ENCODE measurements around the gene DGKA.

The DGKA gene

DNA sequence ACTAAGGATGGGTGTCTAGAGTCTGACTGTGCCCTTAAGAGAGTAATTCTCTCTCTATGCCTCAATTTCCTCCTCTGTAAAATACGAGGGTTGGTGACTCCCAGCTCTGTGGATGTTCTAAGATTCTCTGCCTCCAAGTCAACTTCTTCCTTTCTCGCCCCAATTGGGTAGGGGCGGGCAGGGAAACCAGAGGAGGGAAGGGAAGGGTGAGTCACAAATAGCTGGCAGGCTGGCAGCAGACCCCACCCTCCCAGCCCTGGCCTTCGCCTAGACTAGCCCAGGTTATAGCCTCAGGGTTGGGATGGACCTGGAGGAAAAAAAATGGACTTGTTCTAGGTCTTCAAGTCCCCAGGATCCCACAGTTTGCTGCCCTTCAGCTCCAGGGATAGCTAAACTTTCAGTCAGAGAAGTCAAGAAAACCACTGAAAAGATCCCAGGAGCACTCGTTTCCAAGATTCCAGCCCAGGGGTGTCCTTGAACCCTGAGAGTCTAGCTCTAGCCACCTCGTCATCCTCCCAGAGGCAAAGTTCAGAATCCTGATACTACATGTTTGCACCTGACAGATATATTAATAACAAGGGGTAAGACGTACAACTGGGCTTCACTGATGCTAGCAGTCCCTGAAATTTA, 2.3 kb downstream of the DGKA start:
- TF ChIP-seq, protein P1, sequence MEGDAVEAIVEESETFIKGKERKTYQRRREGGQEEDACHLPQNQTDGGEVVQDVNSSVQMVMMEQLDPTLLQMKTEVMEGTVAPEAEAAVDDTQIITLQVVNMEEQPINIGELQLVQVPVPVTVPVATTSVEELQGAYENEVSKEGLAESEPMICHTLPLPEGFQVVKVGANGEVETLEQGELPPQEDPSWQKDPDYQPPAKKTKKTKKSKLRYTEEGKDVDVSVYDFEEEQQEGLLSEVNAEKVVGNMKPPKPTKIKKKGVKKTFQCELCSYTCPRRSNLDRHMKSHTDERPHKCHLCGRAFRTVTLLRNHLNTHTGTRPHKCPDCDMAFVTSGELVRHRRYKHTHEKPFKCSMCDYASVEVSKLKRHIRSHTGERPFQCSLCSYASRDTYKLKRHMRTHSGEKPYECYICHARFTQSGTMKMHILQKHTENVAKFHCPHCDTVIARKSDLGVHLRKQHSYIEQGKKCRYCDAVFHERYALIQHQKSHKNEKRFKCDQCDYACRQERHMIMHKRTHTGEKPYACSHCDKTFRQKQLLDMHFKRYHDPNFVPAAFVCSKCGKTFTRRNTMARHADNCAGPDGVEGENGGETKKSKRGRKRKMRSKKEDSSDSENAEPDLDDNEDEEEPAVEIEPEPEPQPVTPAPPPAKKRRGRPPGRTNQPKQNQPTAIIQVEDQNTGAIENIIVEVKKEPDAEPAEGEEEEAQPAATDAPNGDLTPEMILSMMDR (IDR thresholded peaks at IDR 0.05; ENCODE audit: low read depth, low read length) = no peak
- no peaks in the 10 kb centered on the region for H3K27me3 ChIP-seq (ENCODE audit: insufficient read depth, low read depth, severe bottlenecking)
- H3K27ac ChIP-seq = no peak overlapping the region
- H3K36me3 ChIP-seq = no peaks in the 10 kb centered on the region
- H3K9me3 ChIP-seq (ENCODE audit: severe bottlenecking) = no peaks in the 10 kb centered on the region
- no peak for DNase-seq
- H3K4me3 ChIP-seq (ENCODE audit: low read depth, low read length) = no peak overlapping the region

DNA sequence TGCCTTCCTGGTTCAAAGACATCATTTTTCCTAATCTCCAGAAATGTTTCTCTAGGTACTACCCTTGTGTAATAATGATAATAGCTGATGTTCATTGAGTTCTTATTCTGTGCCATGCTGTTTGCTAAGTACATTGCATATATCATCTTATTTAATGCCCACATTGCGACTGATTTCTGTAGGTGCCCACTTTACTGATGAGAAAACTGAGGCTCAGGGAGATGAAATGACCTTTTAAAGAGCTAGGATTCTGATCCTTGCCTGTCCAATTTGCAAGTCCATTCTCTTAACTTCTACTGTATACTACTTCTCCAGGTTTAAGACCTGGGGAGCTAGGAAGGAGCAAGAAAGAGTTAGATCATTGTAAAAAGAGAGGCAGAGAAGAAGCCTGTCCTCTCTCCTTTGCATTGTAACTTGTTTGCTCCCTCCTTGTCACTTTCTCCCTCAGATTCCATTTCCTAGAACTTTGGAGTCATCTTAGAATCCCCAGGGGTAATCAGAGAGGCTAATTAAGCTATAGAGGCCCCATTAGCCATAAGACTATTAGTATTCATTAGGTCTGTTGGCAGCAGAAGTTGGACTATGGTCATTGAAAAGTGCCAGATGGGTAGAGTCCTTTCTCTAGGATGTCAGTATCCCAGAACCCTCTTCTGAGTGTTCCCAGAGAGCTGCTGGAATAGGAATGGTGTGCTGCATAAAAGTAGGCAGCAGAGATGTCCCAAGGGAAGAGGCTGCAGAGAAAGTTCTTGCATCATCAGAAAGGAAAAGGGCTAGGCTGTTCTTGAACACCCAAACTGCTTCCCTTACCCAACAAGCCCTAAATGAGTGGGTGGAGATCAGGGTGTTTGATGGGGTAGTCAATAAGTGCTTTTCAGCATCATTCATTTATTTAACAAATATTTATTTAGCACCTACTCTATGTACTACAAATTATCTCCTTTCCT, 3.1 kb downstream of the DGKA start:
- TF ChIP-seq, protein P1 (IDR thresholded peaks at IDR 0.05; ENCODE audit: low read depth, low read length) = no peak
- Histone ChIP-seq H3K27ac (no peak overlapping the region), H3K4me3 (ENCODE audit: low read depth, low read length) (no peak overlapping the region), H3K27me3 (ENCODE audit: insufficient read depth, low read depth, severe bottlenecking) (no peaks in the 10 kb centered on the region), H3K9me3 (ENCODE audit: severe bottlenecking) (no peaks in the 10 kb centered on the region), H3K36me3 (no peaks in the 10 kb centered on the region)
- DNase-seq = no peak

- no peak overlapping the region for H3K27ac ChIP-seq
Measured at GRCh38 chr12:55934773-55935172, 3.8 kb downstream of the DGKA start.

GRCh38 chr12:55935738-55936151, 4.8 kb downstream of the DGKA start:
- H3K27me3 ChIP-seq (ENCODE audit: insufficient read depth, low read depth, severe bottlenecking) = no peaks in the 10 kb centered on the region
- TF ChIP-seq, protein P1 (IDR thresholded peaks at IDR 0.05; ENCODE audit: low read depth, low read length) = no peak
- H3K9me3 ChIP-seq (ENCODE audit: severe bottlenecking) = no peaks in the 10 kb centered on the region
- no peaks in the 10 kb centered on the region for H3K36me3 ChIP-seq
- DNase-seq = no peak
- no peak overlapping the region for H3K4me3 ChIP-seq (ENCODE audit: low read depth, low read length)
- H3K27ac ChIP-seq = no peak overlapping the region

More at GRCh38 chr12:55934773-55935172, 3.8 kb downstream of the DGKA start:
- Histone ChIP-seq H3K27me3 (ENCODE audit: insufficient read depth, low read depth, severe bottlenecking) (no peaks in the 10 kb centered on the region), H3K9me3 (ENCODE audit: severe bottlenecking) (no peaks in the 10 kb centered on the region), H3K36me3 (no peaks in the 10 kb centered on the region), H3K4me3 (ENCODE audit: low read depth, low read length) (no peak overlapping the region)
- TF ChIP-seq, protein P1 (IDR thresholded peaks at IDR 0.05; ENCODE audit: low read depth, low read length) = no peak
- no peak for DNase-seq

DNA sequence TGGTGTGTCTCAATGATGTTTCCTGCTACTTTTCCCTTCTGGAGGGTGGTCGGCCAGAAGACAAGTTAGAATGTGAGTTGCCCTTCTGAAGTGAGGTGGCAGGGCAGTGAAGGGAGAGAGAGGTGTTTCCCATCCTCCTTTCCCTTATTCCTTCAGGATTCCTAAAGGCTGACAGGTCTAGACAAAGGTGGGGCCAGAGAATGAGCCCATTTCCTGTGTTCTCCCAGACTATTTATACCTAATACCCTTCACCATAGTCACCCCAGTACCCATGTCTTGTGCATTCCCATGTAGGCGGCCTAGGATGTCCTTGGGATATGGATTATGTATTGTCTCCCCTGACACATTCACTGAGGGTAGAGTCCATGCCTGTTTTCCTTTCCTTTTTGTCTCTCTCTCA, 7.0 kb downstream of the DGKA start:
- Histone ChIP-seq H3K36me3 (no peaks in the 10 kb centered on the region), H3K9me3 (ENCODE audit: severe bottlenecking) (no peaks in the 10 kb centered on the region), H3K4me3 (ENCODE audit: low read depth, low read length) (no peak overlapping the region), H3K27me3 (ENCODE audit: insufficient read depth, low read depth, severe bottlenecking) (no peaks in the 10 kb centered on the region), H3K27ac (no peak overlapping the region)
- TF ChIP-seq, protein P1 (IDR thresholded peaks at IDR 0.05; ENCODE audit: low read depth, low read length) = no peak
- DNase-seq = no peak

Data from WERI-Rb-1 (cell line).